HG02571 (cell line): Measurements from ENCODE around the gene ARIH1.
"Not testable (repeated sequence)": the region's sequence is repeated elsewhere in the genome, so short reads cannot be mapped to it uniquely, and the experiment has no call there.

Experiments
- ATAC-seq: cut with Tn5 transposase; IDR thresholded peaks from one replicate; pipeline ENCODE4 v1.9.1; 2021; ENCODE audit warnings: mild to moderate bottlenecking, moderate library complexity; ENCODE audit not compliant: unreplicated experiment

ARIH1 gene

GRCh38 chr15:72593838-72594237 lies 119.7 kb downstream of the ARIH1 start:
- ATAC-seq: no peak

GRCh38 chr15:72599855-72600464 lies 125.8 kb downstream of the ARIH1 start:
- ATAC-seq: no peak

- no peak for ATAC-seq
Measured at GRCh38 chr15:72604794-72605193, 130.7 kb downstream of the ARIH1 start.

GRCh38 chr15:72608084-72608483 lies 134.0 kb downstream of the ARIH1 start:
- not testable (repeated sequence) for ATAC-seq

GRCh38 chr15:72609862-72610261 lies 135.7 kb downstream of the ARIH1 start:
- no peak for ATAC-seq

- not testable (repeated sequence) for ATAC-seq
Measured at GRCh38 chr15:72612324-72612723, 138.2 kb downstream of the ARIH1 start.

GRCh38 chr15:72614810-72615532 lies 140.8 kb downstream of the ARIH1 start:
- ATAC-seq: no peak

GRCh38 chr15:72615533-72616233 lies 141.6 kb downstream of the ARIH1 start:
- ATAC-seq: not testable (repeated sequence)

GRCh38 chr15:72616491-72617210 lies 142.5 kb downstream of the ARIH1 start:
- ATAC-seq: no peak

GRCh38 chr15:72623854-72624253 lies 149.7 kb downstream of the ARIH1 start:
- ATAC-seq: not testable (repeated sequence)

- not testable (repeated sequence) for ATAC-seq
Measured at GRCh38 chr15:72626153-72626552, 152.0 kb downstream of the ARIH1 start.

GRCh38 chr15:72628249-72629067 lies 154.3 kb downstream of the ARIH1 start:
- ATAC-seq: not testable (repeated sequence)

- not testable (repeated sequence) for ATAC-seq
Measured at GRCh38 chr15:72629068-72629570, 155.0 kb downstream of the ARIH1 start.

- ATAC-seq: not testable (repeated sequence)
Measured at GRCh38 chr15:72636519-72637282, 162.6 kb downstream of the ARIH1 start.

- ATAC-seq: not testable (repeated sequence)
Measured at GRCh38 chr15:72639759-72640483, 165.8 kb downstream of the ARIH1 start.

GRCh38 chr15:72642271-72642670 lies 168.1 kb downstream of the ARIH1 start:
- ATAC-seq: not testable (repeated sequence)

- not testable (repeated sequence) for ATAC-seq
Measured at GRCh38 chr15:72648631-72649253, 174.6 kb downstream of the ARIH1 start.
